HG03108 (cell line): ENCODE measurements around the gene FMO4.
"Not testable (repeated sequence)": the region's sequence is repeated elsewhere in the genome, so short reads cannot be mapped to it uniquely, and the experiment has no call there.

Source experiments
- ATAC-seq: cut with Tn5 transposase; IDR thresholded peaks from one replicate; pipeline ENCODE4 v1.9.1; 2021; ENCODE audit warnings: moderate library complexity; ENCODE audit not compliant: unreplicated experiment

Gene FMO4

GRCh38 chr1:171384496-171384895 is 70.5 kb downstream of the FMO4 start:
- ATAC-seq, result no peak

GRCh38 chr1:171389171-171389570 is 75.2 kb downstream of the FMO4 start:
- no peak for ATAC-seq

- not testable (repeated sequence) for ATAC-seq
These were observed 76.8 kb downstream of the FMO4 start for GRCh38 chr1:171390740-171391139.
